Panc1 (cell line): Measurements from ENCODE around the gene DSCAML1. TPM values are rescaled to one million over a fixed set of nuclear protein-coding genes. Genes with fewer than 3 reads are reported as not detected.

Source experiments
- ATAC-seq: fragments of 200-7000 bp; cut with Tn5 transposase; 2 replicates; pipeline ENCODE4 v1.9.1; 2020; ENCODE audit warnings: mild to moderate bottlenecking, moderate library complexity
- BruUV-seq: library from RNA; stranded (reverse); fragments of 400-500 nt; replicated peaks from 2 replicates; lab custom pipeline; 2021; lab: Mats Ljungman, UMichigan
- CTCF ChIA-PET: fragments of 300-600 bp; sonication (Branson Sonifier 250); formaldehyde crosslinking; loops from one replicate; lab custom pipeline; 2022; ENCODE audit warnings: antibody characterized with exemption; lab: Charles Lee
- POLR2A ChIA-PET: fragments of 300-600 bp; sonication (Branson Sonifier 250); formaldehyde crosslinking; loops from one replicate; lab custom pipeline; 2022; ENCODE audit warnings: antibody characterized with exemption; lab: Charles Lee
- DNase-seq: peaks from one replicate; pipeline ENCODE4 v3.0.0-alpha.2; 2010; ENCODE audit warnings: low read depth, low spot score
- H3K27ac ChIP-seq: 2 replicates; pipeline ENCODE4 v1.5.1; 2011; ENCODE audit warnings: mild to moderate bottlenecking, low read length, inconsistent platforms
- H3K27me3 ChIP-seq: fragments of 200-500 bp; sonication (Bioruptor generic); 2 replicates; pipeline ENCODE4 v1.6.0; 2014; ENCODE audit warnings: low read length, inconsistent platforms; ENCODE audit not compliant: control insufficient read depth, insufficient read depth
- H3K36me3 ChIP-seq: fragments of 200-500 bp; sonication (Bioruptor generic); 2 replicates; pipeline ENCODE4 v1.5.1; 2014; ENCODE audit warnings: inconsistent platforms, mild to moderate bottlenecking, low read length, moderate library complexity; ENCODE audit not compliant: control insufficient read depth, insufficient read depth
- H3K4me1 ChIP-seq: 2 replicates; pipeline ENCODE4 v1.5.1; 2011; ENCODE audit warnings: inconsistent platforms, mild to moderate bottlenecking, low read length, moderate library complexity; ENCODE audit not compliant: control insufficient read depth, insufficient read depth
- H3K4me3 ChIP-seq, 2 experiments: 2 replicates each; pipeline ENCODE4 v1.5.1; 2011 to 2012; ENCODE audit warnings: low read depth in 2 of 2, low read length in 2 of 2, mild to moderate bottlenecking in 2 of 2, inconsistent platforms in 1 of 2, moderate library complexity in 1 of 2
- H3K9me3 ChIP-seq: fragments of 200-500 bp; sonication (Bioruptor generic); 2 replicates; pipeline ENCODE4 v1.5.1; 2014; ENCODE audit warnings: low read depth, mild to moderate bottlenecking, inconsistent platforms, low read length, moderate library complexity; ENCODE audit not compliant: control insufficient read depth, insufficient read depth
- CTCF ChIP-seq: fragments of 450-650 bp; IDR thresholded peaks from 2 replicates; pipeline ENCODE4 v1.5.1; 2017; ENCODE audit warnings: mild to moderate bottlenecking
- POLR2AphosphoS5 ChIP-seq: IDR thresholded peaks from 2 replicates; pipeline ENCODE4 v1.6.1; 2012; ENCODE audit warnings: mild to moderate bottlenecking, low read depth, low read length, moderate library complexity
- REST ChIP-seq, 2 experiments: IDR thresholded peaks; 2 replicates each; pipeline ENCODE4 v1.6.1; 2011 to 2012; ENCODE audit warnings: low read depth in 2 of 2, control low read depth in 1 of 2, low read length in 1 of 2, mild to moderate bottlenecking in 1 of 2, moderate library complexity in 1 of 2; ENCODE audit not compliant: insufficient read depth in 1 of 2
- SIN3A ChIP-seq: IDR thresholded peaks from 2 replicates; pipeline ENCODE4 v1.6.1; 2012; ENCODE audit warnings: low read depth, mild to moderate bottlenecking, low read length, moderate library complexity, borderline replicate concordance; ENCODE audit not compliant: insufficient read depth
- TCF7L2 ChIP-seq: IDR thresholded peaks from 2 replicates; pipeline ENCODE4 v1.6.1; 2011; ENCODE audit warnings: mild to moderate bottlenecking, low read depth, low read length, inconsistent platforms
- in situ Hi-C: cut with HindIII; loops from 2 replicates; pipeline ENCODE4 v1.10.0; 2016; ENCODE audit warnings: low sequenced_read_pairs, low pct_unique_long_range_greater_than_20kb
- intact Hi-C: fragments of 100-400 bp; cut with micrococcal nuclease; formaldehyde crosslinking; loops from one replicate; pipeline ENCODE4 v1.10.0; 2022; ENCODE audit not compliant: unreplicated experiment
- total RNA-seq: library from RNA; stranded (reverse); gene quantifications from one replicate; pipeline ENCODE4 v1.2.1, GENCODE V29; 2021; ENCODE audit not compliant: unreplicated experiment

DSCAML1 gene
- total RNA-seq, 1 experiment from 2014 or later = 1.6 TPM

- TF ChIP-seq REST (IDR thresholded peaks at IDR 0.05; ENCODE audit: insufficient read depth in 1 of 2, low read depth in 2 of 2, low read length in 1 of 2) = no peak
- no peak for TF ChIP-seq POLR2AphosphoS5
- no peak for TF ChIP-seq SIN3A
- no peak for TF ChIP-seq TCF7L2
- TF ChIP-seq CTCF = no peak
- H3K36me3 ChIP-seq = no peaks in the 10 kb centered on the region
- peaks cover 13% of the 10 kb centered on the region for H3K4me1 ChIP-seq
- ChIA-PET CTCF (no interaction called here), POLR2A (interaction anchor here (0.6 kb wide), 1 partner anchor 327 kb away, joined by 3 read pairs; no protein-coding TSS in a partner anchor)
- in situ Hi-C loops (no loop called here), intact Hi-C loops (no loop called here)
- H3K9me3 ChIP-seq = no peaks in the 10 kb centered on the region
- BruUV-seq = no TSS peak
- no peak for ATAC-seq
- no peak for DNase-seq
- no peak overlapping the region for H3K4me3 ChIP-seq
- H3K27ac ChIP-seq = no peak overlapping the region
- no peaks in the 10 kb centered on the region for H3K27me3 ChIP-seq
Measured at GRCh38 chr11:117612177-117612576, 184.8 kb downstream of the DSCAML1 start.

GRCh38 chr11:117610901-117611300 is 186.1 kb downstream of the DSCAML1 start:
- ChIA-PET POLR2A (no interaction called here), CTCF (interaction anchor here (0.6 kb wide), 1 partner anchor 250 kb away, joined by 7 read pairs; no protein-coding TSS in a partner anchor)
- no peak overlapping the region for H3K27ac ChIP-seq
- peaks cover 13% of the 10 kb centered on the region for H3K4me1 ChIP-seq
- no TSS peak for BruUV-seq
- no peak overlapping the region for H3K4me3 ChIP-seq
- H3K9me3 ChIP-seq = no peaks in the 10 kb centered on the region
- no peak for DNase-seq
- ATAC-seq = peak; percentile 76
- TF ChIP-seq REST (IDR thresholded peaks at IDR 0.05; ENCODE audit: insufficient read depth in 1 of 2, low read depth in 2 of 2, low read length in 1 of 2) (no peak), SIN3A (no peak), TCF7L2 (no peak), CTCF (no peak), POLR2AphosphoS5 (no peak)
- no peaks in the 10 kb centered on the region for H3K27me3 ChIP-seq
- no peaks in the 10 kb centered on the region for H3K36me3 ChIP-seq
- in situ Hi-C loops (no loop called here), intact Hi-C loops (no loop called here)
